Stimulated activated CD8-positive, alpha-beta memory T cell treated with anti-CD3 and anti-CD28 coated beads, Interleukin-12 subunit alpha, Interleukin-12 subunit beta, amount 100 ng/mL, for 24 hours (primary cell): ENCODE data around the gene DLX6.

Experiments
- DNase-seq: peaks from one replicate; pipeline ENCODE4 v3.0.0-alpha.2; 2020; ENCODE audit errors: extremely low read depth

DLX6 gene

DNA sequence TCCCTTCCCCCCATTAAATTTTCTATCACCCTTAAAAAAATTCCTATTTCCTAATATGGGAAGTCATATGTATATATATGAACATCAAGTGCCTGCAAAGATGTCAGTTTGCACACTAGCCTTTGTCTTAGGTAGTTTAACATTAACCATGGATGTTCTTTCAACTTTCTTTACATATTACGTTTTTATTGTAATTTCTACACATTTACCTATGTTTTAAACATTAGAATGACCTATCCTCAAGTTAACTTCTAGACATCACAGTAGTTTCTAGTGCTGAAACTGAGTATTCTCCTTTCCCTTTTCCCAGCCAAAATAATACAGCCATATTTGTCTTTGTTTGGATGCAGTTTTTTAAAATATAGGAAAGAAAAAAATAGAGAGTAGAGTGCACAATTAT, 5.8 kb downstream of the DLX6 start:
- no peak for DNase-seq

DNA sequence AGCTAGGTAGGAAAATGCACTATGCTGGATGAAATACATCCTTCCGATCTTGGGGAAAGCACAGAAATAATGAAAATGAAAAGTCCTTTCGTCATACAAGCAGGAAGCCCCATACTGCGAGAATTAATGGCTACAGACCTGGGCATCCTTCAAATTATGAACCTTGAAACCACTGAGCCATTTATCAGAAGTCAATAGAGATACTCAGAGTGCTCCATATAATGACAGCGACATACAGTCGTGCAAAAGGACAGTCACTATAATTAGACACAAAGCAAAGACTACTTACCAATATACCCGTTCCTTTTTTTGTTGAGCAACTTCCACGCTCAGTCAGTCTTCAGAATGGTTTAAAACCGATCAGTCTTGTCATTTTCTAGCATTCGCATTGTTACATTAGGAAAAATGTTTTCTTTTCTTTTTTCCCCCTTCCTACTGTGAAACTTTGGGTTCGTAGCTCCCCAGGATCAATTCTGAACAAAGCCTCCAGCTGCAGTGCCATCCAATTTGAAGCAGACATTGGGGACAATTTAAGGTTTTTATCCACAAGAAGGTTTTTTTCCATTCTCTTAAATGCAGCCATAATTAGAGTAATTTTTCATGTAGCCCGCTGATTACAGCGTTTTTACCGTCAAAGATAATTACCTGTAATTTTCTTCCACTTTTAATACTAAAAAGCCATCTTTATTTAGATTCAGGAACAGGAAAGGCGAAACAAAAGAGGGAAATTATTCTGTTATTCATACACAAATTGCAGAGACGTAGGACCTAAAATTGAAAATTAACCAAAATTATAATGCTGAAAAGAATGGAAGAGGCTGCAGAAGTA, 6.4 kb downstream of the DLX6 start:
- no peak for DNase-seq

GRCh38 chr7:97012365-97013133, 7.2 kb downstream of the DLX6 start:
- DNase-seq: no peak

GRCh38 chr7:97013134-97013844, 7.9 kb downstream of the DLX6 start:
- no peak for DNase-seq

GRCh38 chr7:97013845-97014134, 8.4 kb downstream of the DLX6 start:
- DNase-seq: no peak

DNA sequence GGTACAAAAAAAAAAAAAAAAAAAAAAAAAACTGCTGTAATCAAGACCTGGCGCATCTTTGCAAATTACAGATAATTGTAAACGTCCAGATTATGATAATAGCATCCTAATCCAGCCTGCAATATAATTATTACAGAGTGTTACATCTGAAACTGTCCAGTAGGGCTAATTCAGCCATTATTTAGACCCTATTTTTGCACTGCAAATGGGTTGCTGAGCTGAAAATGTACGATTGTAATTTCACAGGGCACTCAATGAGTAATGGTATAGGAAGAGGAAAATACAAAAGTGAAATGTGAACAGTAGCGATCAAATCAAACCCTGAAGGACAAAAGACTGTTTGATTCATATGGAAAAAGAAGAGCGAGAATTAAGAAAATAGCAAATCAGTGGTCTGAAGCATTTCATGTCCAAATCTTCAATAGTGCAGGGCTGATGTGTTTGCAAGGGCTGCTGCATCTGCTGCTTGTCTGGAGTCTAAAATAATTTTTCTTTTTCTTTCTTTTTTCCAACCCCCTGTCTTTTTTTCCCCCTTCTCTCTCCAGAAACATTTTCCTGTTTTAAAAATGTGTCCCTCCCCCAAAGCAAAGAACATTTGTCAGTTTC, 8.9 kb downstream of the DLX6 start:
- no peak for DNase-seq

- no peak for DNase-seq
Observed at GRCh38 chr7:97015279-97015678, 9.9 kb downstream of the DLX6 start.

- no peak for DNase-seq
Observed at GRCh38 chr7:97015756-97016380, 10.5 kb downstream of the DLX6 start.

- no peak for DNase-seq
Observed at GRCh38 chr7:97016381-97017191, 11.2 kb downstream of the DLX6 start.

DNA sequence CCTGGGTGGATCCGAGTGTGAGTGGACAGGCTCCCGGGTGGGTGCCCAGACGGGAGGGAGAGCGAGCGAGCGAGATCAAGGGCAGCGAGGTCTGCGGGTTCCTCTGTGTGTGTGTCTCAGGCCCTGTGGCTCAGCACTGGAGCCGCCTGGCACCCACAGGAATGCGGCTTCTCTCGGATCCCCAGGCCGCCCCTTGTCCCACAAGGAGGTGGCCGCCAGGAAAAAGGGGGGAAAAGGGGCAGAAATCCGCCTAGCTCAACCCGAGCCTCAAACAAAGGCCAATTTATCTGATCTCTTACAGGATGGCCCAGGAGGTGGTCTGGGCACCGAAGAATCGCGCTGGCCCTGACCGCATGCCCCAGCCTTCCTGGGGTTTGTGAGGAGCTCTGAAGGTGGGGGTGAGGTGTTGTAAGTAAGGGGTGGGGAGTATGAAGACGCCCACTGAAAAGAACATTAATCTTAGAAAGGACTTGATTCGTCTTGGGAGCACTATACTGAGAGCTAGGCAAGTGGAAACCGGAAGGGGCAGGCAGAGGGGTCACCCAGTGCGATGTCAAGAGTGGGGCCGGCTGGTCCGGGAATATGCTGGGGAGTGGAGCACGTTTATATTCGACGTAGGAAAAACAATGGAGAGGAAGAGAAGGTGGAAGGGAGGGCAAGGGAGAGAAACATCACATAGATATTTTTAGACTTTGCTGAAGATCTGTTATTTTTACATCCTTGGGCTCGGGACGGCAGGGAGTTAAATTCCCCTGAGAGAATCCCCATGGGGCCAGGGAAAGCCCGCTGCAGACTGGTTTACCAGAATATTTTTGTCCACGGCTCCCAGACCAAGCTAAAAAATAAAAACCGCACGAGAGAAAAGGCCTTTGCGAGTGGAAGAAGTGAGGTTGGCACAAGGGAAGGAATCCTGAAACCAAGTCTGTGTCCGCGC, 12.1 kb downstream of the DLX6 start:
- DNase-seq: no peak

DNA sequence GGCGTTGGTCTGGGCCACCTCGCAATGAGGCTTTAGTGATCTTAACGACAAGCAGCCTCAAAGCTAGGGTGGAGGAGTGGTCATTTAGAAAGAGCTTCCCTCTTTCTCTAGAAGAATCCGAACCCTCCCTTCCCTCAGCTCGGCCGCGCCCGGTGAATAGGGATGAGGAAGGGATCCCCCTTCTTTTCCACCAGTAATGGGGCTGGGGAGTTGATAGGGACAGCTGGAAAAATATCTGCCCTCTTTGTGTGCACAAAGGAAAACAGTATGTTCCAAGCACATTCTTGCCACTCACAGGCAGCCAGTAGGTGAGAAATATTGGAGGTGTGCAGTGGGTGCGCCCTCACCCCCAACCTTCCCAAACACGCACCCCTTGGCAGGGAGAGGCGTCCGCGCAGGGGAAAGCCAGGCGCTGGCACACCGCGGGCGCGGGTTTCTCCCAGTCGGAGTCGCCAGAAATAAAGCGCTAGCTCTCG, 12.8 kb downstream of the DLX6 start:
- no peak for DNase-seq

DNA sequence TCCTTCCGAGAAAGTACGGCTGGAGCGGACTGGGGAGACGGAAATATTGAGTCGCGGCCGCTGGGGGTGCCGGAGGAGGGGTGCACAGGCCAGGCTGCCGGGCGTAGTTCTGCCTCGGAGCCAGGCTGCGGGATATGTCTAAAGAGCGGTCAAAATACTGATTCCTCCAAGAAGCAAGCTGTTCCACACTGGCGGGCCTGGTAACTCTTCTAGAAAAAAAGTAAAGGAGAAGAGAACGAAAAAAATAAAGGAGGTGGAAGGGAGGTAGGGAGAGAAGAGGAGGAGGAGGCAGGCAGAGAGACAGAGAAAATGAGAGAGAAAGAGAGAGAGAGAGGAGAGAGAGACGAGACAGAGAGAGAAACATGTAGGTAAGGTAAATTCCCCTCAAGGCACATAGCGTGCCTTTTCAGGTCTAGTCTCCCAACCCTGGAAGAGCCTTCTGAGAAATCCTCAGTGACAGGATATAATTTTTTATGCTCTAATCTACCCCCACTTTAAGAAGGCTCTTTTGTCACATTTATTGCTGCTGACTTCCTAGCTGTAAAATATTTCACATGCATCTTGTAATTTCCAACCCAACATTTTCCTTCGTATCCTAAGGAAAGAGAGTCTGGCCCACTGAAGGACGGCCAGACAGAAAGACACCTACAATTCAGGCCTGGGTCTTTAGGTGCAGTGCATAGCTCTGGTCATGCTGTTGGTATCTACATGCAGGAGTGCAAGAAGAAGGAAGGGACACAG, 13.6 kb downstream of the DLX6 start:
- no peak for DNase-seq

DNA sequence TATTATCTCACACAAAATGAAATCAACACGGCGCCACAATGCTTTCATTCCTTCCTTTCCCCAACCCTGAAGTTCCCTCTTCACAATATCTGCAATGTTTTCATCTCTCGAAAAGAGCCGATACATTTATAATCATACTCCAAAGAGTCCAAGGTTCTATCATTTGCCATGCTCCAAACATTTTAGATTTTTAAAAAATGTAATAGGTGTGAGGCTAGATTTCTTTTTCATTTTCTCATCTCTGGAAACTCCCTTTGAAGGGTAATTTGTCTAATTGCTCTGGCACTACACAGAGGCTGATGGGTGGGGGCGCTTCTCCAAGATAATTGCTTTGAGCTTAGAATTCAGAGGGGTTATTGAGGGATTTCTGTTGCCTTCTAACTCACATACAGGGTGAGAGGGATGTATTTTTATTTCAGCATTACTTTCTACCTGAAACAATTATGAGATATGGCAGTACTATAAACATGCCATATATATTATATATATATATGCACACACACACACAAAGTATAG, 14.4 kb downstream of the DLX6 start:
- no peak for DNase-seq

DNA sequence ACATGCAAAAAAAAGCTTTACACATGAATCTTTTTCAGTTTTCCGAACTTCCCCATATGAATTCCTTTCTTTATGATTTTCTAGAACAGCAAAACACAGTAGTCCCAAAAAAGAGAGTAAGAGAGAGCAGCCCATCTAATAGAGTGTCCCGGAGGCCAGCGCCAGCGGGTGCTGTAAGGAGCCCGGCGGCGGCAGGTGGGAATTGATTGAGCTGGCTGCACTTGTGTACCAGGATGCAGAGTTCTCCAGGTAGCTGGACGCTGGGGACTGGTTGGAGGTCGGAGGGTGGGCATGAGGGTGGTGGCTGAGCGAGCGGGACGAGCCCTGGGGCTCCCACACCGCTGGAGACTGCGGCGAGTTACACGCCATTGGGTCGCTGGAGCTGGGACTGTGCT, 15.2 kb downstream of the DLX6 start:
- DNase-seq: no peak

- no peak for DNase-seq
Observed at GRCh38 chr7:97020996-97021746, 15.8 kb downstream of the DLX6 start.

- no peak for DNase-seq
Observed at GRCh38 chr7:97021747-97022490, 16.6 kb downstream of the DLX6 start.
